ENCODE measurements around the gene FKBP1A. TPM values are rescaled to one million over a fixed set of nuclear protein-coding genes. Genes with fewer than 3 reads are reported as not detected.

Gene FKBP1A
- total and polyA plus RNA-seq, 2 of the 4 experiments (the other 2 are of a cell fraction): 120 to 528 TPM

- no peaks in the 10 kb centered on the region for H3K36me3 ChIP-seq (ENCODE audit: control insufficient read depth, insufficient read depth, low read length)
- H2BK15ac ChIP-seq (ENCODE audit: low read depth, low read length): no peak overlapping the region; the same call in 2 of the 3 replicates
- no peaks in the 10 kb centered on the region; the same call in 1 of the 2 replicates for H3K27me3 ChIP-seq (ENCODE audit: control insufficient read depth, insufficient read depth, low read length)
- H3K9me3 ChIP-seq (ENCODE audit: control insufficient read depth, insufficient read depth, low read length): no peaks in the 10 kb centered on the region; the same call in 1 of the 2 replicates
- H2AFZ ChIP-seq (replicated peaks; ENCODE audit: low read length, poor library complexity): no peak overlapping the region
- no peak overlapping the region for H3K14ac ChIP-seq (replicated peaks; ENCODE audit: low read depth, low read length)
- CTCF ChIA-PET: no interaction called here
- peaks cover 5% of the 10 kb centered on the region; the same call in 1 of the 2 replicates for H3K9me1 ChIP-seq (ENCODE audit: insufficient read depth, low read length)
- no peak overlapping the region for H3K4me2 ChIP-seq (ENCODE audit: low read depth, low read length)
- no peak overlapping the region for H4K8ac ChIP-seq (ENCODE audit: low read depth in 2 of 2, low read length in 2 of 2)
- no peak overlapping the region for H2BK120ac ChIP-seq (ENCODE audit: low read depth, low read length)
- no peak overlapping the region for H3K4ac ChIP-seq (ENCODE audit: low read depth, low read length)
- H2AK5ac ChIP-seq (ENCODE audit: low read depth, low read length): no peak overlapping the region
- H4K91ac ChIP-seq (ENCODE audit: insufficient read depth, low read depth, low read length): no peak overlapping the region
- intact Hi-C loops (cut with micrococcal nuclease) (no loop called here), in situ Hi-C loops (cut with MboI; ENCODE audit: low sequenced_read_pairs) (no loop called here), dilution Hi-C loops (cut with HindIII; ENCODE audit: low sequenced_read_pairs, unreplicated experiment) (no loop called here)
- H3K4me1 ChIP-seq (ENCODE audit: control insufficient read depth, insufficient read depth, low read length): no peaks in the 10 kb centered on the region
- H4K5ac ChIP-seq (ENCODE audit: low read depth, low read length): no peak overlapping the region
- POLR2A ChIA-PET (ENCODE audit: unreplicated experiment): no interaction called here
- no CpG with 5 or more reads among the region's 2 CpGs for WGBS, 2 experiments (ENCODE audit: extremely low coverage in 2 of 2, insufficient read length in 1 of 2)
- H3K9ac ChIP-seq (ENCODE audit: low read depth, low read length): no peak overlapping the region
- no peaks in the 10 kb centered on the region for H3K79me1 ChIP-seq (ENCODE audit: low read depth in 1 of 2, low read length in 2 of 2)
- no peaks in the 10 kb centered on the region for H4K20me1 ChIP-seq (ENCODE audit: insufficient read depth, low read length)
- no peak for TF ChIP-seq ELK1 (IDR thresholded peaks at IDR 0.05; ENCODE audit: borderline replicate concordance, low read depth, low read length)
- no peak for TF ChIP-seq MAFK (IDR thresholded peaks at IDR 0.05; ENCODE audit: low read depth, low read length)
- no peak for TF ChIP-seq SMC3 (IDR thresholded peaks at IDR 0.05; ENCODE audit: low read depth, low read length)
- no peak for TF ChIP-seq CEBPB (IDR thresholded peaks at IDR 0.05; ENCODE audit: low read depth, low read length)
- no peak for TF ChIP-seq RCOR1 (IDR thresholded peaks at IDR 0.05; ENCODE audit: insufficient replicate concordance, low read length)
- TF ChIP-seq MXI1 (IDR thresholded peaks at IDR 0.05; ENCODE audit: borderline replicate concordance, low read depth, low read length): no peak
- no peak for TF ChIP-seq MAZ (IDR thresholded peaks at IDR 0.05; ENCODE audit: borderline replicate concordance, low read depth, low read length)
- no peak for TF ChIP-seq BHLHE40 (IDR thresholded peaks at IDR 0.05; ENCODE audit: low read depth, low read length)
- no peak for TF ChIP-seq NFE2L2 (IDR thresholded peaks at IDR 0.05; ENCODE audit: low read depth, low read length)
- TF ChIP-seq CTCF (conservative IDR thresholded peaks at IDR 0.05; ENCODE audit: low read depth, low read length): no peak
- TF ChIP-seq RFX5 (IDR thresholded peaks at IDR 0.05; ENCODE audit: low read depth, low read length): no peak
- no peak for TF ChIP-seq USF2 (IDR thresholded peaks at IDR 0.05; ENCODE audit: low read depth, low read length)
- TF ChIP-seq RAD21 (IDR thresholded peaks at IDR 0.05; ENCODE audit: low read length): no peak
- TF ChIP-seq FOS (IDR thresholded peaks at IDR 0.05; ENCODE audit: low read depth, low read length): no peak
- H2AK9ac ChIP-seq (replicated peaks; ENCODE audit: low read depth, low read length, poor library complexity): no peak overlapping the region
- no peak for ATAC-seq (ENCODE audit: low read depth)
- no peak overlapping the region for H3K4me3 ChIP-seq (ENCODE audit: insufficient read depth, low read depth, low read length)
- H3K56ac ChIP-seq (ENCODE audit: extremely low read depth, insufficient read depth, low read length): no peak overlapping the region
- H3K18ac ChIP-seq (ENCODE audit: low read depth, low read length): no peak overlapping the region
- DNase-seq: no peak
- H2BK5ac ChIP-seq (ENCODE audit: low read depth, low read length, poor library complexity, severe bottlenecking): no peak overlapping the region
- no peak overlapping the region for H3K27ac ChIP-seq (ENCODE audit: insufficient read depth, low read length)
- no peak overlapping the region for H3K23ac ChIP-seq (ENCODE audit: low read depth, low read length)
- BruUV-seq (replicated peaks): no TSS peak
- H2BK20ac ChIP-seq (ENCODE audit: low read depth, low read length): no peak overlapping the region
These were observed 12.9 kb upstream of the FKBP1A start for GRCh38 chr20:1405801-1406200.
